HG02759 (cell line): ENCODE data around the gene FKRP.

Experiments
- ATAC-seq: cut with Tn5 transposase; IDR thresholded peaks from one replicate; pipeline ENCODE4 v1.9.1; 2021; ENCODE audit warnings: mild to moderate bottlenecking, moderate library complexity; ENCODE audit not compliant: unreplicated experiment

FKRP gene

GRCh38 chr19:46731584-46731983 is 14.3 kb upstream of the FKRP start:
- no peak for ATAC-seq

- no peak for ATAC-seq
Measured at GRCh38 chr19:46732172-46732938, 13.5 kb upstream of the FKRP start.

- no peak for ATAC-seq
Measured at GRCh38 chr19:46732966-46733689, 12.7 kb upstream of the FKRP start.

GRCh38 chr19:46733690-46734292 is 12.1 kb upstream of the FKRP start:
- no peak for ATAC-seq

- no peak for ATAC-seq
Measured at GRCh38 chr19:46736531-46737297, 9.1 kb upstream of the FKRP start.

GRCh38 chr19:46737298-46737654 is 8.6 kb upstream of the FKRP start:
- no peak for ATAC-seq

GRCh38 chr19:46737761-46738171 is 8.1 kb upstream of the FKRP start:
- ATAC-seq: no peak

- no peak for ATAC-seq
Measured at GRCh38 chr19:46739290-46739771, 6.5 kb upstream of the FKRP start.

GRCh38 chr19:46741447-46741846 is 4.4 kb upstream of the FKRP start:
- no peak for ATAC-seq

GRCh38 chr19:46742926-46743480 is 2.9 kb upstream of the FKRP start:
- no peak for ATAC-seq

GRCh38 chr19:46744005-46744691 is 1.7 kb upstream of the FKRP start:
- ATAC-seq: no peak

GRCh38 chr19:46745030-46745429 is 827 bp upstream of the FKRP start:
- ATAC-seq: no peak

- ATAC-seq: peak; percentile 72
Measured at GRCh38 chr19:46746281-46747057, 612 bp downstream of the FKRP start, which contains the start of gene STRN4. TSS of gene STRN4 (minus strand) at chr19:46746450. CDS start at chr19:46746430, 20 bp downstream.

- ATAC-seq: no peak
Measured at GRCh38 chr19:46748325-46749109, 2.7 kb downstream of the FKRP start.

GRCh38 chr19:46753420-46754155 is 7.7 kb downstream of the FKRP start:
- no peak for ATAC-seq

- ATAC-seq: no peak
Measured at GRCh38 chr19:46755077-46755852, 9.4 kb downstream of the FKRP start.
